Posterior vena cava (tissue), 2 donors: ENCODE results near the gene GNPNAT1. TPM values are rescaled to one million over a fixed set of nuclear protein-coding genes. Genes with fewer than 3 reads are reported as not detected.
A peak's percentile ranks its signal among the peaks of the same experiment; 100 is the strongest.

Experiments used
- DNase-seq: peaks from one replicate; pipeline ENCODE4 v3.0.0-alpha.2; 2020; ENCODE audit warnings: low spot score
- intact Hi-C, 2 donors: fragments of 100-400 bp; cut with DNase I; formaldehyde crosslinking; loops; one replicate each; pipeline versions ENCODE4 v1.14.1 to v1.14.2; 2022 to 2023
- long read RNA-seq, 2 donors: library from polyadenylated mRNA; unstranded; transcript quantifications; one replicate each; pipeline ENCODE4 v2.0.0, GENCODE V29; 2020 to 2021
- total RNA-seq, 2 donors: library from RNA; stranded (reverse); fragmentation: NEBNext Ultra II Directional; extraction: Animal tissue kit (Norgen Biotek cat#: 25700); gene quantifications; one replicate each; pipeline ENCODE4 v1.2.1, GENCODE V29; 2021
- donor health status: DM: yes; HTN: yes; CAD: no.
- donor health status: DM: yes; HTN: yes; CAD: no.

GNPNAT1 gene
- 10 to 100 TPM; 18.3 to 34.4 TPM for total RNA-seq
- long read RNA-seq, donor 1, transcript GNPNAT1-201 (6 exons, 3,860 nt), result major isoform, 9 of 12 reads
- long read RNA-seq, donor 1, partial matches to known transcripts, result 0 of 12 reads
- long read RNA-seq, donor 1, other reads (novel, unspliced or antisense), result 3 of 12 reads
- long read RNA-seq, donor 2, transcript GNPNAT1-201 (6 exons, 3,860 nt), result major isoform, 15 of 23 reads
- long read RNA-seq, donor 2, partial matches to known transcripts, result 1 of 23 reads
- long read RNA-seq, donor 2, other reads (novel, unspliced or antisense), result 7 of 23 reads

GRCh38 chr14:52791223-52792096 lies at the start of gene GNPNAT1:
Gene GNPNAT1, minus strand, starts transcription at chr14:52791607. Its CDS starts 6,957 bp downstream, at chr14:52784650.
- intact Hi-C loops, result no loop called here
- DNase-seq, result peak; percentile 96

GRCh38 chr14:52840877-52841276 lies 49.5 kb upstream of the GNPNAT1 start:
- no peak for DNase-seq
- intact Hi-C loops, result no loop called here

- intact Hi-C loops, result no loop called here
- no peak for DNase-seq
These were observed 46.0 kb upstream of the GNPNAT1 start for GRCh38 chr14:52837451-52837850.

- intact Hi-C loops, result no loop called here
- DNase-seq, result no peak
These were observed 44.7 kb upstream of the GNPNAT1 start for GRCh38 chr14:52836063-52836462.

- DNase-seq, result no peak
- intact Hi-C loops, result no loop called here
These were observed 43.9 kb upstream of the GNPNAT1 start for GRCh38 chr14:52835122-52835903.

GRCh38 chr14:52834440-52834842 lies 43.0 kb upstream of the GNPNAT1 start:
- no peak for DNase-seq
- intact Hi-C loops, result no loop called here

GRCh38 chr14:52833891-52834290 lies 42.5 kb upstream of the GNPNAT1 start:
- intact Hi-C loops, result no loop called here
- no peak for DNase-seq

- DNase-seq, result no peak
- intact Hi-C loops, result loop anchor here (5.0 kb wide), 2 partner anchors 128 to 133 kb away; no protein-coding TSS in a partner anchor
These were observed 38.2 kb upstream of the GNPNAT1 start for GRCh38 chr14:52829527-52830185.

- intact Hi-C loops, result loop anchor here (5.0 kb wide), 2 partner anchors 130 to 135 kb away; no protein-coding TSS in a partner anchor
- no peak for DNase-seq
These were observed 36.0 kb upstream of the GNPNAT1 start for GRCh38 chr14:52827426-52827825.

- DNase-seq, result no peak
- intact Hi-C loops, result loop anchor here (5.0 kb wide), 2 partner anchors 132 to 137 kb away; no protein-coding TSS in a partner anchor
These were observed 33.7 kb upstream of the GNPNAT1 start for GRCh38 chr14:52825085-52825484.

- intact Hi-C loops, result no loop called here
- DNase-seq, result no peak
These were observed 33.1 kb upstream of the GNPNAT1 start for GRCh38 chr14:52824462-52824861.

- no peak for DNase-seq
- intact Hi-C loops, result no loop called here
These were observed 30.4 kb upstream of the GNPNAT1 start for GRCh38 chr14:52821805-52822250.

- no peak for DNase-seq
- intact Hi-C loops, result no loop called here
These were observed 16.7 kb upstream of the GNPNAT1 start for GRCh38 chr14:52808101-52808500.

GRCh38 chr14:52806115-52806514 lies 14.7 kb upstream of the GNPNAT1 start:
- intact Hi-C loops, result no loop called here
- no peak for DNase-seq

- DNase-seq, result no peak
- intact Hi-C loops, result no loop called here
These were observed 11.2 kb upstream of the GNPNAT1 start for GRCh38 chr14:52802597-52802996.

- intact Hi-C loops, result no loop called here
- no peak for DNase-seq
These were observed 9.8 kb upstream of the GNPNAT1 start for GRCh38 chr14:52801014-52801712.

- intact Hi-C loops, result no loop called here
These were observed 7.4 kb upstream of the GNPNAT1 start for GRCh38 chr14:52798826-52799225.

GRCh38 chr14:52797653-52798052 lies 6.2 kb upstream of the GNPNAT1 start:
- no peak for DNase-seq
- intact Hi-C loops, result no loop called here

More at GRCh38 chr14:52798826-52799225, 7.4 kb upstream of the GNPNAT1 start:
- no peak for DNase-seq
